ENCODE measurements around the gene PRR15L.
"Not testable (repeated sequence)": the region's sequence is repeated elsewhere in the genome, so short reads cannot be mapped to it uniquely, and the experiment has no call there.

The PRR15L gene

DNA sequence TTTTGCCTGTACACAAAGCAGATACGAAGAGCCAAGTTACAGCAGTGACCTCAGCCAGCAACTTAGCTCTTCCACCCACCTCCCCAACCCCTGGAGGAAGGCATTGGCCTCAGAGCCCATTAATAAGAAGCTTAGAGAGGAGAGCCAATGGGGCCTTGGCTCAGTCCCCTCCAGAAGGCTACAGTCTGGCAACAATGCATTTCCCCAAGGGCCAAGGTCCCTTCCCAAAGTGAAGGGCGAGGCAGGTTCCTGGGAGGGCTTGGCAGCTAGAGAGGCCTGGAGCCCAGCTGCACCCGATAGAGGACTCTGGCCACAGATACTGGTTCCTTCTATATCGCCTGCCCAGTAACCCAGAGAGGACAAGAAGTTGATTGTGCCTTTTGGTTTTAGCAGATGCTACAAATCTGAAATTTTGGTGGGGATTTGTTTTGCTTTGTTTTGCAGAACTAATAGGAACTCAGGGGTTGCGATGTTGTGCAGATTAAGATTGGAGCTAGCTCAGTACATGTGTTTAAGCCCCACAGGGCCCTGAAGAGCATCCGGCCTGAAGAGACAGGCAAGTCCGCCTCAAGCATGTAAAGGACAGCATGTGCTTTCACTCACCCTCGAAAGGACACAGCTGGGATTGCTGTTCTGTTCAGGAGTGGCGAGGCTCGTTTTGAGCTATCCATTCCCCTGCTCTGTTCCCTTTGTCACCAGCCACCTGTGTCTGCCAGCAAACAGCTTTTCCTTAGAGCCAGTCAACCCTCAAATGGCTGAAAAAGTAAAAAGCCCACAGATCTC, 28.3 kb downstream of the PRR15L start:
- no peak for DNase-seq

DNA sequence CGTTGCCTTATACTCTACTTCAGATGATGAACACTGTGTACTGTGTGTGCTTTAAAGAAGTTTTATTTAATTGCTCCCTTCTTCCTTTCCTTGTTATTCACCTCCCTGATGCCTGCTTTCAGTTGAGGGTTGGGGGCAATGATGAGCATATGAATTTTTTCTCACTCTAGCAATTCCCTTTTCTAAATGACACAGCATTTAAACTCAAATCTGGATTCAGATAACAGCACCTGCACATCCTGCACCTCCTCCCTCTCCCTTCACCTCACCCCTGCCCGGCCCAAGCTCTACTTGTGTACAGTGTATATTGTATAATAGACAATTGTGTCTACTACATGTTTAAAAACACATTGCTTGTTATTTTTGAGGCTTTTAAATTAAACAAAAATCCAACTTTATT, 29.3 kb downstream of the PRR15L start:
- DNase-seq, result no peak

DNA sequence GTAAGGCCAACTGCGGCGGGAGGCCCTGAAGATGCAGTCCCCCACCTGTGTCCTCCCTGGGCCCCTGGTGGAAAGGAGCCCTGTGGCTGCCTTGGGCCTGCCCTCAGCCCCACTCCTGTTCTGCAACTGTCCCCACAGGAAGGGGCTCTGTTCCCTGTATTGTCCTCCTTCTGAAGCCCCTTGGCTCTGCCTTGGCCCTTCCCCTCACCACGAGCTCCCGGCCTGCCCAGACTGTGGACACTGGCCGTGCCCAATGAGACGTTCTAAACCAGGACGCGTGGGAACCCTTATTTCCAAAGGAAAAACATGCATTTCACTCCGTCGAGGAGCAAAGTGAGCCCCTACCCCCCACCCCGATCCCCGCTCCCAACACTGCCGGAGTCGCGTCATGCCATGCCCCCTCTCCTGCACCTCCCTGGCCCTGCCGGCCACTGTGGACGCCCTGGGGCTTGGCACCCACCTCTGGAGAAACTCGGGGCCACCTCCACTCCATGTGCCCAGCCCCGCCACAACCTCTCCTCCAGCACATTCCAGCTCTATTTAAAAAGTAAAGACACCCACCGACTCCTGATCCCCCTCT, 29.8 kb downstream of the PRR15L start:
- DNase-seq, result no peak

DNA sequence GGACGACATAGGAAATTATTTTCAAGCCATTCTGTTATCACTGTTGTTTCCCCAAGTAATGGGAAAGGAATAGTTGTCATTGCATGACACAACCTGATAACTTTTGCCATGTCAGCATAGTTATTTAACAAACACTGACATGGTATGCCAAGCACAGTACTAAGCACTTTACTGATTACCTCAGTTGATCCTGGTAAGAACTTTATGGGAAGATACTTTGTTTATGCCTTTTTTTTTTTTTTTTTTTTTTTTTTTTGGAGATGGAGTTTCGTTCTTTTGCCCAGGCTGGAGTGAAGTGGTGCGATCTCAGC, 32.0 kb downstream of the PRR15L start:
- no peak for DNase-seq

DNA sequence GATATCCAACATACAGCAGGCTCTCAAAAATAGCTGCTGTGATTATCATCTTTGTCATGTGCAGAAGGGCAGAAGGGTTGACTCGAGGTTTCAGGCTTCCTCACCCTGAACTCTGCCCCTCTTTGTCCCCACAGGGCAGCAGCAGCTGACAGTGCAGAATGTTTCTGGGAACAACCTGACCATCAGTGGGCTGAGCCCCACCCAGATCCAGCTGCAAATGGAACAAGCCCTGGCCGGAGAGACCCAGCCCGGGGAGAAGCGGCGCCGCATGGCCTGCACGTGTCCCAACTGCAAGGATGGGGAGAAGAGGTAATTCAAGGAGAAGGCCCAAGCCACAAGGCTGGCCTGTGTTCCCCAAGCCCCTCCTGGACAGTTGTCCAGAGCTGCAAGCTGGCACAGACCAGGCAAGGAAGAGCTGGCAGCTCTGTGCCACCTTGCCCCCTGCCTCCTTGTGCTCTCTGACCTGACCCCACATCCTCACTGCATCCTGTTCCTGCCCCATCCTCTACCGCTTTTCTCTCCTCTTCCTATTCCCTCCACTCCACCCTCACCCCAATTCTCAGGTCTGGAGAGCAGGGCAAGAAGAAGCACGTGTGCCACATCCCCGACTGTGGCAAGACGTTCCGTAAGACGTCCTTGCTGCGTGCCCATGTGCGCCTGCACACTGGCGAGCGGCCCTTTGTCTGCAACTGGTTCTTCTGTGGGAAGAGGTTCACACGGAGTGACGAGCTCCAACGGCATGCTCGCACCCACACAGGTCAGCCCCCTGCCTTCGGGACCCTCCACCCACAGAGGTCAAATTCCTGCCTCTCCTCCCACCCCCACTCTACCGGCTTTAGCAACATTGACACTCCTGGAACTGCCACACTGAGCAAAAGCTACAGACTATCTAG, 32.7 kb downstream of the PRR15L start:
- DNase-seq, result no peak

DNA sequence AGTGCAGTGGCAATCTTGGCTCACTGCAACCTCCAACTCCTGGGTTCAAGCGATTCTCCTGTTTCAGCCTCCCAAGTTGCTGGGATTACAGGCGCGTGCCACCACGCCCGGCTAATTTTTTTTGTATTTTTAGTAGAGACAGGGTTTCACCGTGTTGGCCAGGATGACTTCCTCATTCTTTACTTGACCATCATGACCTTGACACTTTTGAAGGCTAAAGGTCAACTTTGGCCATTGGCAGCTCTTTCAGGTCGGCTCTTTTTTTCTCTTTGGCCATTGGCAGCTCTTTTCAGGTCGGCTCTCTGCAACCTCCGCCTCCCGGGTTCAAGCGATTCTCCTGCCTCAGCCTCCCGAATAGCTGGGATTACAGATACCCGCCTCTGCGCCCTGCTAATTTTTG, 37.8 kb downstream of the PRR15L start:
- not testable (repeated sequence) for DNase-seq

DNA sequence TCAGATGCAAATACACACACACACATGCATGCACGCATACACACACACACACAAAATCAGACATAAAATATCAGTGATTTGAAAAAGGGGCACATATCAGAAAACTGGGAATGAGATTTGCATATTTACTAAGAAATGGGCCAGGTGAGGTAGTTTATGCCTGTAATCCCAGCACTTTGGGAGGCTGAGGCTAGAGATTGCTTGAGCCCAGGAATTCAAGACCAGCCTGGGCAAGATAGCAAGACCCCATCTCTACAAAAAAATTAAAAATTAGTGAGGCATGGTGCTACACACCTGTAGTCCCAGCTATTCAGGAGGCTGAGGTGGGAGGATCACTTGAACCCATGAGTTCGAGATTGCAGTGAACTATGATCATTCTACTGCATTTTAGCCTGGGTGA, 38.7 kb downstream of the PRR15L start:
- no peak for DNase-seq

DNA sequence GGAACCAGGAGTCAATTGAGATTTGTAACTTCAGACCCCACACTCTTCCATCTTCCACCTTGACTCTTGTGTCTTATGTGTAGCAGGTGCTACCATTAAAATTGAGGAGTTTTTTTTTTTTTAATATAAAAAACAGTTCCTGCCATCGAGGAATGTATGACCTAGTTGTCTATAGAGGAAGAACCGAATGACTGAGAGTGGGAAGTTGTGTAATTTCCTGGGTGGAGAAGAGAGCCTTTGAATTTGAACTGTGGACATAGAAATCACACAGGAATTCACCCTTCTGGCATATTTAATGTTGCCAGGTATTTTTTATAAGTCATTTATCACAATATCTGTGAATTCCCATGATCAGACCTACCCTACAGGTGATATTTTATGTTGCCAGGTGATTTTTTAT, 39.7 kb downstream of the PRR15L start:
- no peak for DNase-seq

DNA sequence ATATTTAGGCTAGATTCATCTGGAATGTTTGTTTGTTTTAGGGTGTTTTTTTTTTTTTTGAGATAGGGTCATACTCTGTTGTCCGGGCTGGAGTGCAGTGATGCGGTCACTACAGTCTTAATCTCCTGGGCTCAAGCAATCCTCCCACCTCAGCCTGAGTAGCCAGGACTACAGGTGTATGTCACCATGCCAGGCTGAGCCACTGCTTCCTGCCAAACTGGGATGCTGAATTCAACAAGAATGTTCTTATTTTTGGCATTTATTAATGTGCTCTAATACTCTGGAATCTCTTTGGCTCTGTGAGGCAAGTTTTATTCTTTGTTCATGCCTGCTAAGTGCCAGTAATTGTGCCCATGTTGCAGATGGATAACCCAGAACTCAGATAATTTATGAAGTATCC, 40.1 kb downstream of the PRR15L start:
- DNase-seq, result no peak

DNA sequence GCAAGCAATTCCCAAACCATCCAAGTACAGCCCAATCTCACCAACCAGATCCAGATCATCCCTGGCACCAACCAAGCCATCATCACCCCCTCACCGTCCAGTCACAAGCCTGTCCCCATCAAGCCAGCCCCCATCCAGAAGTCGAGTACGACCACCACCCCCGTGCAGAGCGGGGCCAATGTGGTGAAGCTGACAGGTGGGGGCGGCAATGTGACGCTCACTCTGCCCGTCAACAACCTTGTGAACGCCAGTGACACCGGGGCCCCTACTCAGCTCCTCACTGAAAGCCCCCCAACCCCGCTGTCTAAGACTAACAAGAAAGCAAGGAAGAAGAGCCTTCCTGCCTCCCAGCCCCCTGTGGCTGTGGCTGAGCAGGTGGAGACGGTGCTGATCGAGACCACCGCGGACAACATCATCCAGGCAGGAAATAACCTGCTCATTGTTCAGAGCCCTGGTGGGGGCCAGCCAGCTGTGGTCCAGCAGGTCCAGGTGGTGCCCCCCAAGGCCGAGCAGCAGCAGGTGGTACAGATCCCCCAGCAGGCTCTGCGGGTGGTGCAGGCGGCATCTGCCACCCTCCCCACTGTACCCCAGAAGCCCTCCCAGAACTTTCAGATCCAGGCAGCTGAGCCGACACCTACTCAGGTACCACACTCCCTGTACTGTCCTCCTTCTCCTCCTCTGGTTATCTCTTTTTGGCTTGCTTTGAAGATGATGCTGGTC, 41.0 kb downstream of the PRR15L start:
- DNase-seq, result no peak

DNA sequence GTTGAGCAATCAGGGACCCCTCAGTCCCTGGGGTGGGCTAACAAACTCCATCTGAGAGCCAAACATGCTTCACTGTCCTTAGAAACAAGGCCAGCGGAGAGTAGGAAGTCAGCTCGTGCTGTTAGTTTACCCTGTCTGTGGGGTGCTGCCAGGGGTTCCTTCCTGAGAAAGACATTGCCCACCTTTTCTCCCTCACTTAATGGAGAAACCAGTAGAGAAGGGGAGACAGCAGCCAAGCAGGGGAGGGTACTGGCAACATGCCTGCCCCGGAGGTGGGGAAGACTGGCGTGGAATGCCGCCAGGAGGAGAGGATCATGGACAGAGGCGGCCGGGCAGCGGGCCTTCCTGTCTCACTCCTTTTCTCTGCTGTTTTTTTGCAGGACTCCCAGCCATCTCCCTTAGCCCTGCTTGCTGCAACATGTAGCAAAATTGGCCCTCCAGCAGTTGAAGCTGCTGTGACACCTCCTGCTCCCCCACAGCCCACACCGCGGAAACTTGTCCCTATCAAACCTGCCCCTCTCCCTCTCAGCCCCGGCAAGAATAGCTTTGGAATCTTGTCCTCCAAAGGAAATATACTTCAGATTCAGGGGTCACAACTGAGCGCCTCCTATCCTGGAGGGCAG, 41.8 kb downstream of the PRR15L start:
- DNase-seq, result no peak

DNA sequence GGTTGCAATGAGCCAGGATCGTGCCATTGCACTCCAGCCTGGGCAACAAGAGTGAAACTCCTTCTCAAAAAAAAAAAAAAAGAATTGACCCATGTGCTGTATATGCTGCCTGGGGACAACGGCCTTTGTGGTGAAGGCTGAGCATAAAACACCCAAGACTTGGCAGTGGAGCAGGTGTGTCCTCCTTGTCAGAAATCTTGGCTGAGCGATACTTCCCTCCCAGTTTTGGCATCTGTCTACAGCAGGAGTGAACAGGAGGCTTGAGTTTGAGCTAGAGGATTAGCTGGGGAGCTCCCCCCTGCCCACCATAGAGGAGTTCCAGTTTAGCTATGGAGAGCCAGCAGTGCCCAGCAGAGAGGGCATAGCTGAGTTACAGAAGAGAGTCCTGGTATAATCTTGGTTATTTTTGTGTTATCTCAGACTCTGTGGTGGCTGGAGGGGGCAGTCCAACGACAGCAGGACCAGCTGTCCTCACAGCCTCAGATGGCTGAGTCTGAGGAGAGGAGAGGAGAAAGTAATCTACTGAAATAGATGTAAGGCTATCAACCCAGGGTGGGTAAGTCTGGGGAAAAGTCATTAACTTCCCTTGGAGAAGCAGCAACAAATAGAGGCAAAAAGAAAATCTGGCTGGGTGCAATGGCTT, 43.3 kb downstream of the PRR15L start:
- DNase-seq, result peak; percentile 24

DNA sequence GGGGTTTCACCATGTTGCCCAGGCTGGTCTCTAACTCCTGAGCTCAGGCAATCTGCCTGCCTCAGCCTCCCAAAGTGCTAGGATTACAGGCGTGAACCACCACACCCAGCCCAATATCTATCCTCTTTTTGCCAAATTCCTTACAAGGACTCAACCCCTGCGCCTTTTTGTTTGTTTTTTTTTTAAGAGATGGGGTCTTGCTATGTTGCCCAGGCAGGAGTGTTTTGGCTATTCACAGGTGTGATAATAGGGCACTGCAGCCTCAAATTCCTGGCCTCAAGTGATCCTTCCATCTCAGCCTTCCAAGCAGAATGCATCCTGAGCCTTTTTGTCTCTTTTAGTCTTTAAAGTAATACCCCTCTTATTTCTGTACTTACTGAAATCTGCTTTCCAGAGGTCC, 44.6 kb downstream of the PRR15L start:
- DNase-seq, result no peak

DNA sequence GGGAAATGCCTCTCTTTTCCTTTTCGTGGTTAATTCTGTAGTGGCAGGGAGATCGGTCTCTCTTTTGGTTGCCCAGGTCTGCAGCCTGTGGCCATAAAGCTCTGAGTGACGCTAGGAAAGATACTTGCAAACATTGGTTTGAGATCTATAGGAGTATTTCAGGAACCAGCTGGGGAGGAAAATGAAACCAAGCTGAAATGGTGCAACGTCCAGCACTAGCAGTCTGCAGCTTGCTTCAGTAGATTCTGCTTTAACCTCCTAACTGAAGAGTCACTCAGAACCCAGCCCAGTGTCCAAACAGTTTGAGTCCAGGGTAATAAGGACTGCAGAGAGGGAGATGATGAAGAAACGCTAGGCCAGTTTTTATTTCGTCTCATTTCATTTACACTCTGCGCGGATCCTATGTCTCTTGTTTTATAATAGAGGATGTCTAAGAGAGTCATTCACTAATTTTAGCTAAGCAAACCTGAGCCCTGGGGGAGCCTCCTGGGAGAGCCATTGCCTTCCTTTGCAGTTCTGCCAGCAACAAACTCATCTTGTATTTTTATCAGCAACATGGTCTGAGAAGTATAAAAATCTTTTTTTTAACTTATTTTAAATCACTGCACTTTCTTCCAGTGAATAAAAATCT, 49.6 kb downstream of the PRR15L start:
- DNase-seq, result no peak

DNA sequence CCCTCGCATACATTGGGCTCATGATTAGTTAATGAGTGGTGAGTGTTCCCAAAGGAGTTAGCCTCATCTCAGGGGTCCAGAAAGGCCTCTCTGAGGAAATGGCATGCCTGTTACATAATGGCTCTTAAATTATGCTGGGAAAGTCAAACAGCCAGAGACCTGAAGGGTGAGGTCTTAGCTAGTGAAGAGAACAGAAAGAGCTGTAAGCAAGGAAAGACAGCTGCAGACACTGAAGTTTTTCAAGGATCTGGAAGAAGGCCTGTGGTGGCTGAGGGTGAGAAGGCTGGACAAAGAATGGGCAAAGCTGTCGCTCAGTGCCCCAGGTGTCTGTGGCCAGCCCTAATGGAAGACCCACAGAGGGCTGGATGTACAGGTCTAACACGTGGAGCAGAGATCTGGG, 51.2 kb downstream of the PRR15L start:
- DNase-seq, result no peak

DNA sequence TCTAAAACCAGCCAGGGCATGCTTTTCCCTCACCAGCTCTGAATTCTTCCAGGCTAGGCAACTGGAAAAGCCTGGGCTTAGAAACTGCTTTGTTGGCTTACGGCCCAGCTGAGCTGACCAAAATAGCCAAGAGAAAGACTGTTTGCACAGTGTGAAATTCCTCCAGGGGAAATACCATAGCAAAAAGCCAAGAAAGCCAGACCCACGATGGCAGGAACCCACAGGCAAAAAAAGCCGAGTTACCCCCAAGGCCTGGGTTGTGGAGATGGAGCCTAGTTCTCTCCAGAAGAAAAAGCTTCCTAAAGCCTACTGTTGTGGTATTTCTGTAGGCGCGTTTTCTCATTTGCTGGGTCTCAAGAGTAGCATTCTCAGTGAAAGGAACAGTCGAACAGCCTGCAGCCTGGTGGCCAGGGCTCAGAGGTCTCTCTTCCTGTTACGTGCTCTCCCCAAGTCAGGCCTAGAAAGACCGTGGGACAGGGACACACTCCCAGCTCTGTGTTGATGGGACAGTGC, 52.4 kb downstream of the PRR15L start:
- DNase-seq, result no peak

DNA sequence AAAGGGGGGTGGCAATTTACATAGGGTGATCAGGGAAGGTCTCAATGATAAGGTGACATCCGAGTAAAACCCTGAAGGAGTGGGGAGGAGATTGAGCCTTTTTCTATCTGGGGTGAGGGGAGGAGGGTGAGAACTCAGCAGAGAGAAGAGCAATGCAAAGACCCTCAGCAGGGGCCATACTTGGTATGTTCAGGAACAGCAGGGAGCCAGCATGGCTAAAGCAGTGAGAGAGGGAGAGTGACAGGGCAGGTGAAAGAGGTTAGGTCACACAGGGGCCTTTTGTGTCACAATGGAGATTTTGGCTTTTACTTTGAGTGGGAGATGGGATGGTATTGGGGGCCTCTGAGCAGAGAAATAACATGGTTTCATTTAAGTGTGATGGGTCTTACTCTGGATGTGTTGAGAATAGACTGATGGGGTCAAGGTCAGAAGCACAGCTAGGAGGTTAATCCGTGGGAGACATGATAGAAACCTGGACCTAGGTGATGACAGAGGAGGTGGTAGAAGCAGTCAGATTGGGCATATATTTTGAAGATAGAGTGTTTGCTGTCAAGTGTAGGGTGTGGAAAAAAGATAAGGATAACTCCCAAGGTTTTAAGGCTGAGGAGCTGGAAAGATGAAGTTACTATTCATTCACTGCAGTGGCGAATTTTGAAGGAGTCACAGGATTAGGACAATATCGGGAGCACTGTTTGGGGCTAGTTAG, 55.5 kb downstream of the PRR15L start:
- DNase-seq, result no peak
